Measurements from ENCODE around the gene UBR1. TPM values are rescaled to one million over a fixed set of nuclear protein-coding genes. Genes with fewer than 3 reads are reported as not detected.

The UBR1 gene
- total RNA-seq, 2 donors from 2014 or later = 21.4 to 26.2 TPM

- Histone ChIP-seq H3K9ac (ENCODE audit: low read depth in 2 of 2, low read length in 2 of 2) (peak within 1 kb of the TSS; percentile 80 to 89), H3K9me3 (no peaks in the 10 kb centered on the region), H3K36me3 (no peaks in the 10 kb centered on the region), H3K27me3 (no peaks in the 10 kb centered on the region), H3K27ac (peak within 1 kb of the TSS; percentile 66), H3K4me3 (peak within 1 kb of the TSS; percentile 94), H3K4me1 (no peaks in the 10 kb centered on the region)
- TF ChIP-seq, protein P1, sequence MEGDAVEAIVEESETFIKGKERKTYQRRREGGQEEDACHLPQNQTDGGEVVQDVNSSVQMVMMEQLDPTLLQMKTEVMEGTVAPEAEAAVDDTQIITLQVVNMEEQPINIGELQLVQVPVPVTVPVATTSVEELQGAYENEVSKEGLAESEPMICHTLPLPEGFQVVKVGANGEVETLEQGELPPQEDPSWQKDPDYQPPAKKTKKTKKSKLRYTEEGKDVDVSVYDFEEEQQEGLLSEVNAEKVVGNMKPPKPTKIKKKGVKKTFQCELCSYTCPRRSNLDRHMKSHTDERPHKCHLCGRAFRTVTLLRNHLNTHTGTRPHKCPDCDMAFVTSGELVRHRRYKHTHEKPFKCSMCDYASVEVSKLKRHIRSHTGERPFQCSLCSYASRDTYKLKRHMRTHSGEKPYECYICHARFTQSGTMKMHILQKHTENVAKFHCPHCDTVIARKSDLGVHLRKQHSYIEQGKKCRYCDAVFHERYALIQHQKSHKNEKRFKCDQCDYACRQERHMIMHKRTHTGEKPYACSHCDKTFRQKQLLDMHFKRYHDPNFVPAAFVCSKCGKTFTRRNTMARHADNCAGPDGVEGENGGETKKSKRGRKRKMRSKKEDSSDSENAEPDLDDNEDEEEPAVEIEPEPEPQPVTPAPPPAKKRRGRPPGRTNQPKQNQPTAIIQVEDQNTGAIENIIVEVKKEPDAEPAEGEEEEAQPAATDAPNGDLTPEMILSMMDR (IDR thresholded peaks at IDR 0.05) = no peak
- peak; percentile 99 for DNase-seq
- intact Hi-C loops (cut with DNase I) = loop anchor here (10.0 kb wide), 1 partner anchor 116 kb away; no protein-coding TSS in a partner anchor
Observed at GRCh38 chr15:42920519-42921341, 185.1 kb downstream of the UBR1 start, which contains the start of gene TTBK2. Gene TTBK2 (minus strand): TSS chr15:42920778. CDS start chr15:42878617, 42,161 bp downstream.

DNA sequence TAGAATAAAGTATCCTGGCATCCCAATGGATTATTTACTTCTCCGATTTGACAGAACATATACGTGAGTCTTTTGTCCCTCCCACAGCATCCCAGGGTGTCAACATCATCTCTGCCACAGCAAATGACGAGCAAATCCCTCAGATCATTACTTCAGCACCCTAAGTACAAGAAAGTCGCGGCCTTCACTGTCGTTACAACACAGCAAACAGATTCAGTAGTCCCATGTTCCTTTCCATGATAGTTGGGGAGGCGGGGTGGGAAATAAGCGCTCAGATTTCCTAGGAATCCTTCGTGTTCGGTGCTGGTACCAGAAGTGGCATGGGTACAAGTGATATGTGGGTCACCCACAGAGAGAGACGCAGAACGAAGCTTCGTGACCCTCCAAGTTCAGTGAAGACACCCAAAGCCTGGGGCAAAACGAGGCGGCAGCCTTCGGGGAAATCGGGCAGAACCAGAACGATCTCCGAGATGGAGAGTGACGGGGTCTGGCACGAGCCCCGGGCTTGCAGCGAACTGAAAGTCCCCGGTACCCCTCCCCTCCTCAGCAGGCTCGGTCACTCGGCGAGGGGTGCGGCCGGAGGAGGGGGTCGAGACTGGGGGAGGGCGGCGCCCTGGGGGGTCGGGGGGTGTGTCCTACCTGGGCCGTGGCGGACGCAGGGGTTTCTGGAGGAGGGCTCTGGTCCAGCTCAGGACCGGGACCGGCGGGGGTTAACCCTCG is 185.9 kb downstream of the UBR1 start:
- intact Hi-C loops (cut with DNase I) = loop anchor here (10.0 kb wide), 1 partner anchor 115 kb away; no protein-coding TSS in a partner anchor
- Histone ChIP-seq H3K27me3 (no peaks in the 10 kb centered on the region), H3K4me3 (peak overlapping the region; percentile 94), H3K36me3 (no peaks in the 10 kb centered on the region), H3K9ac (ENCODE audit: low read depth in 2 of 2, low read length in 2 of 2) (peak overlapping the region; percentile 80 to 89), H3K9me3 (no peaks in the 10 kb centered on the region), H3K4me1 (no peaks in the 10 kb centered on the region), H3K27ac (peak overlapping the region; percentile 66)
- TF ChIP-seq, protein P1 (IDR thresholded peaks at IDR 0.05) = no peak
- peak; percentile 44 for DNase-seq

- TF ChIP-seq, protein P1 (IDR thresholded peaks at IDR 0.05) = no peak
- Histone ChIP-seq H3K4me1 (no peaks in the 10 kb centered on the region), H3K9me3 (no peaks in the 10 kb centered on the region), H3K27ac (no peak overlapping the region), H3K27me3 (no peaks in the 10 kb centered on the region), H3K4me3 (no peak overlapping the region), H3K36me3 (no peaks in the 10 kb centered on the region), H3K9ac (ENCODE audit: low read depth in 2 of 2, low read length in 2 of 2) (no peak overlapping the region)
- no peak for DNase-seq
- intact Hi-C loops (cut with DNase I) = no loop called here
Observed at GRCh38 chr15:42919308-42919707, 186.5 kb downstream of the UBR1 start.

- Histone ChIP-seq H3K27me3 (no peaks in the 10 kb centered on the region), H3K9me3 (no peaks in the 10 kb centered on the region), H3K36me3 (no peaks in the 10 kb centered on the region), H3K27ac (no peak overlapping the region), H3K4me3 (no peak overlapping the region), H3K9ac (ENCODE audit: low read depth in 2 of 2, low read length in 2 of 2) (no peak overlapping the region), H3K4me1 (no peaks in the 10 kb centered on the region)
- no peak for DNase-seq
- TF ChIP-seq, protein P1 (IDR thresholded peaks at IDR 0.05) = no peak
- intact Hi-C loops (cut with DNase I) = no loop called here
Observed at GRCh38 chr15:42918047-42918446, 187.8 kb downstream of the UBR1 start.

DNA sequence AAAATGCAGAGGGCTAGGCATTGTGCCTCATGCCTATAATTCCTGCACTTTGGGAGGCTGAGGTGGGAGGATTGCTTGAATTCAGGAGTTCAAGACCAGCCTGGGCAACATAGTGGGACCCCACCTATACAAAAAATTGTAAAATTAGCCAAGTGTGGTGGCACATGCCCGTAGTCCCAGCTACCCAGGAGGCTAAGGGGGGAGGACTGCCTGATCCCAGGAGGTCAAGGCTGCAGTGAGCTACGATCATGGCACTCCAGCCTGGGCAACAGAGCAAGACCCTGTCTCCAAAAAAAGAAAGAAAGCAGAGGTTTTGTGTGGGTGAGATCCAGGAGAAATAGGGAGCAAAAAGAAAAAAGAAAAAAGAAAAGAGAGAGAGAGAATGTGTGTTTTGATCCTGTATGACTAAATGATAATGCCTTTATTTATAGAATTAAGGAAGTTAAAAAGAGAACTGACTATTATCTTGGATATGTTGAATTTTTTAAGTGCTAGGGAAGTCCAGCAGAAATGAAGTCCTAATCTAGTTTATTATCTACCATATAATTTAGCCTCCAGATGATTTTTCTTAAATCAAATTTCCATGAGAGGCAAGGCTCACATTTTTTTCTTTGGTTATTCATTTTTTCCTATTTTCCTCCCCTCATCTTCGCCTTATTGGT is 190.1 kb downstream of the UBR1 start:
- no peaks in the 10 kb centered on the region for H3K36me3 ChIP-seq
- H3K4me3 ChIP-seq = no peak overlapping the region
- TF ChIP-seq, protein P1 (IDR thresholded peaks at IDR 0.05) = no peak

More for the DNA sequence above, 190.1 kb downstream of the UBR1 start:
- intact Hi-C loops (cut with DNase I) = no loop called here
- no peak overlapping the region for H3K9ac ChIP-seq (ENCODE audit: low read depth in 2 of 2, low read length in 2 of 2)
- DNase-seq = no peak
- H3K27ac ChIP-seq = no peak overlapping the region
- no peaks in the 10 kb centered on the region for H3K4me1 ChIP-seq
- no peaks in the 10 kb centered on the region for H3K27me3 ChIP-seq
- H3K9me3 ChIP-seq = no peaks in the 10 kb centered on the region

Data from colonic mucosa (tissue), 4 donors.